Non-pigmented ciliary epithelial cell (primary cell): ENCODE results near the gene SLC12A3.

ENCODE experiments used
- DNase-seq: peaks from one replicate; pipeline ENCODE4 v3.0.0-alpha.2; 2010; ENCODE audit warnings: low read depth

Gene SLC12A3

DNA sequence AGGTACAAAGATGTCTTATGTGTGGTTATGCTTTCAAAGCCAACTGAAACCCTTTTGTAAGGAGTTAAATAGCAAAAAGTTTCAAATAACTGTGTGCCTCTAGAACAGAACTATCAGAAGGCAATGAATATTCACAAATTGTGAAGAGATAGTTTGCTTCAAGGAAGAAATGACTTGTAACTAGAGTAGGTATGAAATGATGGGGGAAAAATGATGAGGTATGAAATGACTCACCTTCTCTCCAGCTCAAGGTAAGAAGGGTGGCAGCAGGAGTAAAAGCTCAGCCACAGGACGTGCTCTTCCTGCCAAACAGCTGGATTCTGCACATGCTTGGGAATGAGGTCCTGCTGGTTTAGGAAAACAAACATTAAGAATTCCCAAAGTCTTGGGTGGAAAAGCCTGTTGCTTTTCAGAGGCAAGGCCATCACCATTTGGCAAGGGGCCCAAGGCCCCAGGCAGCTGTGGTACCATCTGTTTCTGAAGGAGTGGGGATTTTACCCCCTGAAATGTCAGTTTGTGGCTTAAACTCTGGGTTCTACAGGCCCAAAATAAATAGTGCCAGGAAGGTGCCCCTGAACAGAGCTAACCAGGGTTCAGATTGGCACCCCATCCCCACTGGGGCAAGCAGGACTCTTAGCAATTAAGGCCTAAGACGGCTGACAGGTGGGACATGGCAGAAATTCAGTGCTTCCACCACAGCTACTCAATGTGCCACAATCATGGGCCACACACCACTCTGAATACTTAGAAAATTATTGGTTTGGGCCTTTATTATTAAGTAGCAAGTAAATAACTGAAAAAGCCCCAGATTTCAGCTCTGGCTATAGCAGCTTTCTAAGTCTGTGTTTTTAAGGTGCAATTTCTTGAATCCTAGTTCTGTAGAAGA is 80.2 kb downstream of the SLC12A3 start:
- no peak for DNase-seq

DNA sequence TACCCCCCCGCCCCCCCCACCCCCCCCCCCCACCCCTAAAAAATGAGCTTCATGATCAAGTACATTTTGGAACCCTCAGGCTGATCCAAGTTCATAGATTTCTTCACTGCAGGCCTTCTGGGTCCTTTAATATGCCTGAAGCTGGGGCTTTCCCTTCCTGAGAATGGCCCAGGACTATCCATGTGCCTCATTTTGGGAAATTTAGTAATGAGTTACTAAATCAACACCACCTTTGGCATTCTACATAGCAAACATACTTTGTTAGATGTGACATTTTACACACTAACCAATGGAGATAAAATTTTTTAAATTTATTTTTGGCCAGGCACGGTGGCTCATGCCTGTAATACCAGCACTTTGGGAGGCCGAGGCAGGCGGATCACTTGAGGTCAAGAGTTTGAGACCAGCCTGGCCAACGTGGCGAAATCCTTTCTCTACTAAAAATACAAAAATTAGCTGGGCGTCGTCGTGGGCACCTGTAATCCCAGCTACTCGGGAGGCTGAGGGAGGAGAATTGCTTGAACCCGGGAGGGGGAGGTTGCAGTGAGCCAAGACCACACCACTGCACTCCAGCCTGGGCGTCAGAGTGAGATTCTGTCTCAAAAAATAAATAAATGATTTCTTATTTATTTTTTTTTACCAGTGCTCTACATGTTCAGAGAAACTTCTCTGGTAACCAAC is 81.0 kb downstream of the SLC12A3 start:
- no peak for DNase-seq

DNA sequence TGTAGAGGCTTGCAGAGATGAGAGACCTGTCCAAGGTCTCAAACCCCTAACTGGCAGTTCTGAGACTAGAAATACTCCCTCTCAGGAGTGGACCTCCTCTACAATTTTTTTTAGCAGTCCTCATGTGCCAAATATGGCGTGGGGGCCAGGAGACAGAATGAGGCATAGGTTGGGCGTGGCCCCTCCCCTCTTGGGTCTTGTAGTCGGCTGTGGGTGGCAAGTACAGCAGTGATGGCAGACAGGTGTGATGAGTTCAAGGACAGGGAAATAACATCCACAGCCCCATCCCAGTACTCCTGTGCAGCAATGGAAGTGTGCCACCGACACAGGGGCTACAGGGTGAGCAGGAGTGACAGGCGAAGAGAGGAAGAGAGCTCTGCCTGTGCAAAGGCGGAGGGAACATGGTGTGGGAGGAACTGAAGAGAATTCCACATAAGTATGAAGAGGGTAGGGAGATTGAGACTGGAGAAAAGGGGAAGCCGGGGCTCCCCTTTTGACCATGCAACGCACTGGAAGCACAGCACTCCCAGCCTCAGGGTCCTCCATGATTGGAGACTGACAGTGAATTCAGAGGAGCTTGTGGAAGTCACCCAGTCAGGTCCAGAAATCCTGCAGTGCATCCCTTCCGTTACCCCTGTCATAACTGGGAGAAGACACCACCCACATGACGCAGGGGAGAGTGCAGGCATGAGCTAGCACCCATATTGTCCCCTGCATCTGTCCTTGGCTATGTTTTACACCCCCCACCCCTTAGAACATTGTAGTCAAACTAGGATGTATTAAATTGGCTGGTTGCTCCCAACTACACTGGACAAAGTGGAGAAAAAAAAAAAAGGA is 82.0 kb downstream of the SLC12A3 start:
- no peak for DNase-seq

DNA sequence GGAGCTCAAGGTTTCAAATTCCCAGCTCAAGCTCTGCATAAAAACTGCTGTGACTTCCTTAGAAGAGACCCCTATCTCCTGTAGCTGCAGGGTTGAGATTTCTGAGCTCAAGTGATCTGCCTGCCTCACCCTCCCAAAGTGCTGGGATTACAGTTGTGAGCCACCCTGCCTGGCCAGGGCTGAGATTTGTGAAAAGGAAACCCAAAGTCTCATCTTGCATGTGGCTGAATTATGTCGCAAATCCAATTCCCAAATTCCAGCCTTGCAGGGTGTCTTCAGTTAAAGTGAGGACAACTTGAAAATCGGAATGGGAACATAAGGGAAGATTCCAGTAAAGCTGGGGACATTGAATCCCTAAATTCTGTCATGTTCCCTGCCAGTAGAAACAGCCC is 82.6 kb downstream of the SLC12A3 start:
- no peak for DNase-seq

DNA sequence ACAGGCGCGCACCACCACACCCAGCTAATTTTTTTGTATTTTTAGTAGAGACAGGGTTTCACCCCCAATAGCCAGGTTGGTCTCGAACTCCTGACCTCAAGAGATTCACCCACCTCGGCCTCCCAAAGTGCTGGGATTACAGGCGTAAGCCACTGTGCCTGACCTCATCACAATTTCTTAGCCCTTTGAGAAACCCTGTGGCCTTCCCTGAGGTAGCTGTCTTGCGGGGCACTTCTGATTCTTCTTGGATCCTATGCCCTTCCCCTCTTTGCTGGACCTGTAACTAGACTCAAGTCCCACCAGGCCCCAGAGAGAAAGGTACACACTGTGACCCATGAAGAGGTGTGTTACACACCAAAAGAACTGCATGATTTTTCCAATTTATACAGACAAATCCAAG is 83.2 kb downstream of the SLC12A3 start:
- DNase-seq: no peak

DNA sequence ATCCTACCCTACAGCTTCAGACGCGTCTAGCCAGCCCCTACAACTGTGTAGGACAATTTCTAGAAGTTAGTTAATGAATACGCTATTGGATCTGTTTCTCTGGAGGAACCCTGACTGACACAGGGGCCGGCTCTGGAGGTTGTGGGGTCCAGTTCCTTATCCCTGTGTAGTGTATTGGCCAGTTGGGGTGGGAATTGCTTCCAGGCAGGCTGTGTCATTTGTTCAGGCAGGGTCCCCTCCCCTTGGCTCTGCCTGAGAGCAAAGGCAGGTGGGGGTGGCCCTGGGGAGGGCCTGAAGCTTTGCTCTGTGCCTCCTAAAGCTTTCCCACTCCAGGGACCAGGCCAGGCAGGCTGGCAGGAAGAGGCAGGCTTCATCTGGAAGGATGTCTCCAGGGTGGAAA is 85.0 kb downstream of the SLC12A3 start:
- DNase-seq: no peak

DNA sequence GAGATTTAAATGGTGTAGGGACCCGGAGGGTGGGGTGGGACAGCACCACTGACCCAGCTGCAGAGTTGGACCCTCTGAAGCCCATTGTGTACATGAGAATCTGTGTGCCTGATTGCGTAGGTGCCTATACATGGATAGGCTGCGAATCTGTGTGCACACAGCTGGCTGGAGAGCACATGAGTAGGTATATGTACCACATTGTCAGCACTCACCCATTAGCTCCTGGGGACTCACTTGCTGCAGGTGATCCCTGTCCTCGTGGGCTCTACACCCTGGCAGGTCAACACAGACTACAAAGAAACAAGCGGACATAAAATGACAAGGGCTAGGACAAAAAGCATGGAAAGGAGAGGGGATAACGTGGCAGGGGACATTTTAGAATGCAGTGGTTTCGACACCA is 85.4 kb downstream of the SLC12A3 start:
- DNase-seq: no peak

DNA sequence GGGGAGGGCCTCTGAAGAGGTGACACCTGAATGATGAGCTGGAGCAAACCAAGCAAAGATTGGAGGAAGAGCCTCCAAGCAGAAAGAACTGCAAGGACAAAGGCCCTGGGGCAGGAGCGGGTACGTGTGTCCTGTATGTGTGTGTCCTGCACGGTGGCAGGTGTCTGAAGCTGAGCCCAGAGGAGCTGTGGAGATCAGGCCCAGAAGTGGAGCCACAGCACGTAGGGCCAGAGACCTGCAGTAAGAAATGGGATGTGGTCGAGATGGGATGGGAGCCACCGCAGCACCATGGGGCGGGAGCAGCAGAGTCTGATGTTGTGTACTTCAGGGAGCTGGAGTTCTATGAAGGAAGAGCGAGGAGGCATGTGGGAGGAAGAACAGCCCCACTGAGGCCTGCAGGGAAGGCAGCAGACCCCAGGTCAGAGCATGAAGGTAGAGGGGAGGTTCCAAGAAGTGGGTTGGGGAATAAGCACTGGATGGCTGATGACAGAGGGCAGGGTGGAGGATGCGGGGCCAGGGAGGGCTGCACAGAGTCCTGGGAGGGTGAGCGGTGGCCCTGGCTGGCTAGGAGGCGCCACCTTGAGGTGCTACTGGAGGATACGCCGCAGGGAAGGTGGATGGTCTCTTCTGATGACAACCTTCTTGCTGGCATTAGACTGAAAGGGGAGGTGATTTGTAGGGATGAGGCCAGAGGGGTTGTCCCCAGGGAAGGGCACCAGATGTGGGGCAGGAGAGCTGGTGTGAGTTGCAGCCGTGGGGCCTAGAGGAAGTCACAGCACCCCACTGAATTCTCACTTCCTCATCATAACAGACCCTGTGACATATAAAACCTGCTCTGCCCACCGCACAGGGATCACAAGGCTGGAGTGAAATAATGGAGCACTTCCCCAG is 86.1 kb downstream of the SLC12A3 start:
- DNase-seq: no peak

DNA sequence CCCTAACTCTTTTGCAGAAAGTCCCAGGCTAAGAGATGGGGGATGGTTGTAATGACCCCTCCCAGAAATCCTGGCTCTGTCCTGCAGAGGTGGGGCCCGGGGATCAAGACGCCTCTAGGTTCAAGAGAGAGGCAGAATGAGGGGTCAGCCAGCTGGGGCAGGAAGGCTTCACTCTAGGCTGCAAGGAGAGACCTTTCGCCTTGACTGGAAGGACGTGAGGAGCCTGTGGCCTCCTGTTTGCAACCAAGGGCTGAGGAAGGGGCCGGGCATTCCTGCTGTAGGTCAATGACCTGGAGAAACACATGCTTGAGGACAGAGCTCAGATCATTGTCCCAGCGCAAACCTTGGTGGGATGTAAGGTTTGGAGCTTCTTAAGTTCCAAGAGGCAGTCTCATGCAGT is 88.0 kb downstream of the SLC12A3 start:
- DNase-seq: no peak

DNA sequence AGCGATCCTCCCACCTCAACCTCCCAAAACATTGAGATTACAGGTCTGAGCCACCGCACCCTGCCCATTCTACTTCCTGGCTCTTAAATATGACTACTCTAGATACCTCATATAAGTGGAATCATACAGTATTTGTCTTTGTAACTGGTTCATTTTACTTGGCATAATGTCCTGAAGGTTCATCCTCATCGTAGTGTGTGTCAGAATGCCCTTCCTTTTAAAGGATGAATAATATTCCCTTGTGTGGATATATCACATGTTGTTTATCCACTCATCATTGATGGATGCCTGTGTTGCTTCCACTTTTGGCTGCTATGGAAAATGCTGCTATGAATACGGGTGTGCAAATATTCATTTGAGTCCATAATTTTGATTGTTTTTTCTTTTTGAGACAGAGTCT is 91.1 kb downstream of the SLC12A3 start:
- DNase-seq: no peak

DNA sequence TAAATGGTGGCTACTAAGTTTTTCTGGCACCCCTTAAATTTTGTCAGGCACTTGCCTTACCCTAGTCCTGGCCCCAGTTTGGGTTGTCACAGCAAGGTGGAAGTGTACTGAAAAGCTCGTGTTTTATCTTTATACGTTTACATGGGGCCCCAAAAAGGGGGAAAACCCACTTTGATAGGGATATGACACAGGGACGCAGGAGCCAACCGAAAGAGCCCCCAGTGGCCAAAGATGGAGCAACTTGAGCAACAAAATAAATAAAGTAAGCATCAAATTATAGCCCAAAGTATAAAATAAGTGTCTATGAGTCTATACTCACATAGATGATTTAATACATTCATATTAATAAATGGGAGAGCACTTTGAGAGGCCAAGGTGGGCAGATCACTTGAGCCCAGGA is 91.7 kb downstream of the SLC12A3 start:
- DNase-seq: no peak

DNA sequence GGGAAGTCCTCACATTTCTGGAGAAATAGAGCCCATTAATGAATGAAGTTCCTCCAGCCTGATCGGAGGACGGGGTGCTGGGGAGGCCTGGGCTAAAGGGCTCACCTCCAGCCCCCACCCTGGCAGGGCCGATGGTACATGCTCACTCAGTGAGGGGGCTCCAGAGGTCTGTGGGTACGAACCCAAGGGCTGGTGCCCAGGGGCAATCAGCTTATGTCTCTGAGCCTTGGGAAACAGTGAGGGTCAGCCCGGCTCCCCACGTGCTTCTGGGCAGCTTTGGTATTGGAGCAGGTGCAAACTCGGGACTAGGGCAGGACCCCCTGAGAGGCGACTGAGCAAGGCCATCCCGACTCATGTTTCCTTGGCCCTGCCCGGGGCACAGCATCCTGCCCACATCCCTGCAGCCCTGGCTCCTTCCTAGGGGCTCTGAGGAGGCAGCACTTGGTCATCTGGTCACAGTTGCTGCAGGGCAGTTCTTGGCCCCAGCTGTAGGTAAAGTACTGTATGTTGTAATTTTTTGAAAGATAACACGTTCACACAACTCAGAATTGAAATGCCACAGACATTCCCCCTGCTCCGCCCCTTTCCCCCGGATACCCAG is 95.8 kb downstream of the SLC12A3 start:
- no peak for DNase-seq

DNA sequence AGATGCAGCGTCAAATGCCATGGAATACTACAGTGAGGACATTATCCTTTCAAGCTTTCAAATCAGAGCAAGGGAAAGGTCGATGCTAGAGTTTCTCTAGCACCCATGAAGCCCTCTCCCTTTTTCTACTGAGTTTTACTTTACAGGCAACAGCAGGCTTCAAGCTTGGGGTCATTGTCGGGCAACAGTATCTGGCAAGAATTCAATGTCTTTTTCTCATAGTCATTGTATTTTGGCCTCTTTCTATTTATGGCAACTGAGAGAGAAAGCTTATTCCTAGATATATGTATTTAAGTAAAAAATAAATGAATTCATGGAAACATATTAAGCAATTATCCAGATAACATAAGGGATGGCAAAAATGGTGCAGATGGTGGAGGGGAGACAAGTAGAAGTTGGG is 96.4 kb downstream of the SLC12A3 start:
- no peak for DNase-seq

DNA sequence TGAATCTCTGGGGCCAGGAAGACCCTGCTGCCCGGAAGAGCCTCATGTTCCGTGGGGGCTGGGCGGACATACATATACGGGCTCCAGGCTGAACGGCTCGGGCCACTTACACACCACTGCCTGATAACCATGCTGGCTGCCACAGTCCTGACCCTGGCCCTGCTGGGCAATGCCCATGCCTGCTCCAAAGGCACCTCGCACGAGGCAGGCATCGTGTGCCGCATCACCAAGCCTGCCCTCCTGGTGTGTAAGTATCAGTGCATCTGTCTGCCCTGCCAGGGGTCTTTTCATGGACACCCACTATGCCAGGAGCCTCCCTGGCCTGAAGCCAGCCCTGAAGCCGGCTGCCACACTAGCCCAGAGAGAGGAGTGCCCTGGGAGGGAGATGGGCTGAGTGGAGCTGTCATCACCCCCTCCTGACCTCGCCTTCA is 96.9 kb downstream of the SLC12A3 start, which contains the start of gene CETP:
TSS of gene CETP (plus strand) at position 100 of the 431 bp plus-strand sequence. CDS start at position 130, 30 bp downstream.
- DNase-seq: no peak

DNA sequence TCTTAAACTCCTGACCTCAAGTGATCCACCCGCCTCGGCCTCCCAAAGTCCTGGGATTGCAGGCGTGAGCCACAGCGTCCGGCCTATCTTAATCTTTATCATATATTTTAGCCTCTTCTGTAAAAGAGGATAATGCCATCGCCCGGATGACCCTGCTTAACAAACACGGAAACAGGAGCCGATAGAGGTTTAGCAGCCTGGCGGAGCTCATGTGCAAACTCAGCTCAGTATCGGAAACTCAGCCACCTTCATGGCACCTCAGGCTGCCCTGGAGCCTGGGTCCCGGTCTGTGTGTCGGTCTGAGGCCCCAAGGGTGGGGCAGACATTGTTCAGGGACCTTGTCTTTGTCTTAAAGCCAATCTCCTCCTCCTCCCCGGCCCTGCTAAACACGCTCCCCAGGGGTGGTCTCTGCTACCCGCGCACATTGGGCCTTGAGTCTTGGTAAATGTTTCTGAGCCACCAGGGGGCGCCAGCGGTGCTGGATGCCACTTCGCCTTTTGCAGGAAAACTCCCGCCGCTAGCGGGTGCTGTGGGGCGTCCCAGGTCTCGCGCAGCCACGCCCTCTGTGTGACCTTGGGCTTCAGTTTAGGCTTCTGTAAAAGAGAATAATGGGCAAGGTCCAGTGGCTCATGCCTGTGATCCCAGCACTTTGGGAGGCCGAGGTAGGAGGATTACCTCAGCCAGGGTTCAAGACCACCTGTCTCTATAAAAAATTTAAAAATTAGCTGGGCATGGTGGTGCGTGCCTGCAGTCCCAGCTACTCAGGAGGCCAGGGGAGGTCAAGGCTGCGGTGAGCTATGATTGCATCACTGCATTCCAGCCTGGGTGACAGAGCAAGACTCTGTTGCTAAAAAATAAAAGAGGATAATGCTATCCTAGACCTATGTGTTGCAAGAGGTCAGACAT is 99.5 kb downstream of the SLC12A3 start:
- peak; percentile 46 for DNase-seq
